Stimulated activated CD4-positive, alpha-beta T cell treated with anti-CD3 and anti-CD28 coated beads, Interleukin-12 subunit alpha, Interleukin-12 subunit beta, amount 100 ng/mL, for 48 hours (primary cell): ENCODE measurements around the gene TRIM31.

Experiments used
- DNase-seq, 3 donors: peaks; one replicate each; pipeline ENCODE4 v3.0.0-alpha.2; 2020; ENCODE audit warnings: low read depth in 2 of 3, low spot score in 1 of 3

The TRIM31 gene

GRCh38 chr6:30055513-30055912 is 57.4 kb downstream of the TRIM31 start:
- no peak for DNase-seq

DNA sequence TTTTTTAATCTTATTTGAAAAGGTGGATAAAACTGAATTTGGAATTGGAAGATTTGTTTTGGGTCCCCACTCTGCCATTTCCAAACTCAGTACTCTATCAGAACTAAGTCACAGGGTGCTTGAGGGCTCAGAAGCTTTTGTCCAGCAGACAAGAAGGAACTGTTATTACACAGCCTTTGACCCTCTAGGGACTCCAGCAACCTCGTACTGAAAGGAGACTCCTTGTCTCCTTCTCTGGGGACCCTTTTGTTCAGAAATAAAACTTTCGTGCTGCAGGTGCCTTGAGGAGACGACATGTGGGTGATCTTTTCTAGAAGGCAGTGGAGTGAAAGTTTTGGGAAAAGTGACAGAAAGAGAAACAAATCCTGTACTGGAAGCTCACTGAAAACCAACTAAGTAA is 59.2 kb downstream of the TRIM31 start:
- DNase-seq = no peak
